HG02759 (cell line): ENCODE data around the gene ASCC2.
"Not testable (repeated sequence)": the region's sequence is repeated elsewhere in the genome, so short reads cannot be mapped to it uniquely, and the experiment has no call there.

Source experiments
- ATAC-seq: cut with Tn5 transposase; IDR thresholded peaks from one replicate; pipeline ENCODE4 v1.9.1; 2021; ENCODE audit warnings: mild to moderate bottlenecking, moderate library complexity; ENCODE audit not compliant: unreplicated experiment

ASCC2 gene

GRCh38 chr22:29856496-29856895 is 18.4 kb upstream of the ASCC2 start:
- ATAC-seq: no peak

- ATAC-seq: no peak
Measured at GRCh38 chr22:29855611-29856181, 17.6 kb upstream of the ASCC2 start.

- ATAC-seq: no peak
Measured at GRCh38 chr22:29854432-29854831, 16.4 kb upstream of the ASCC2 start.

- no peak for ATAC-seq
Measured at GRCh38 chr22:29848111-29848510, 10.0 kb upstream of the ASCC2 start.

GRCh38 chr22:29846290-29846689 is 8.2 kb upstream of the ASCC2 start:
- ATAC-seq: no peak

GRCh38 chr22:29842740-29843139 is 4.7 kb upstream of the ASCC2 start:
- ATAC-seq: no peak

GRCh38 chr22:29842172-29842571 is 4.1 kb upstream of the ASCC2 start:
- ATAC-seq: no peak

GRCh38 chr22:29840498-29840897 is 2.4 kb upstream of the ASCC2 start:
- no peak for ATAC-seq

GRCh38 chr22:29839039-29839438 is 965 bp upstream of the ASCC2 start:
- no peak for ATAC-seq

GRCh38 chr22:29838599-29838956 is 504 bp upstream of the ASCC2 start:
- ATAC-seq: no peak

GRCh38 chr22:29836791-29837370 is 1.2 kb downstream of the ASCC2 start:
- ATAC-seq: not testable (repeated sequence)

GRCh38 chr22:29834046-29834445 is 4.0 kb downstream of the ASCC2 start:
- ATAC-seq: no peak

GRCh38 chr22:29833392-29833965 is 4.6 kb downstream of the ASCC2 start:
- ATAC-seq: no peak

GRCh38 chr22:29831958-29832357 is 6.1 kb downstream of the ASCC2 start:
- ATAC-seq: no peak

- no peak for ATAC-seq
Measured at GRCh38 chr22:29831186-29831921, 6.7 kb downstream of the ASCC2 start.

- no peak for ATAC-seq
Measured at GRCh38 chr22:29830585-29830984, 7.5 kb downstream of the ASCC2 start.

GRCh38 chr22:29827726-29828125 is 10.3 kb downstream of the ASCC2 start:
- ATAC-seq: not testable (repeated sequence)

- ATAC-seq: no peak
Measured at GRCh38 chr22:29827091-29827490, 11.0 kb downstream of the ASCC2 start.

GRCh38 chr22:29825578-29825977 is 12.5 kb downstream of the ASCC2 start:
- no peak for ATAC-seq

- ATAC-seq: no peak
Measured at GRCh38 chr22:29824677-29825076, 13.4 kb downstream of the ASCC2 start.

GRCh38 chr22:29821291-29822016 is 16.6 kb downstream of the ASCC2 start:
- ATAC-seq: peak; percentile 78

- no peak for ATAC-seq
Measured at GRCh38 chr22:29820961-29821290, 17.1 kb downstream of the ASCC2 start.
